HepG2 (cell line): ENCODE data around the gene NYAP1. TPM values are rescaled to one million over a fixed set of nuclear protein-coding genes. Genes with fewer than 3 reads are reported as not detected.
A peak's percentile ranks its signal among the peaks of the same experiment; 100 is the strongest.

Experiments used
- HINFP ChIP-seq: sonication (generic); formaldehyde crosslinking; IDR thresholded peaks from 2 replicates; pipeline ENCODE4 v1.4.0; 2020; ENCODE audit warnings: low read depth, mild to moderate bottlenecking, missing genetic modification reagents
- JUND ChIP-seq: sonication (generic); formaldehyde crosslinking; IDR thresholded peaks from 2 replicates; pipeline ENCODE4 v1.8.0; 2022; ENCODE audit warnings: mild to moderate bottlenecking, missing genetic modification reagents
- MAFF ChIP-seq: IDR thresholded peaks from 2 replicates; pipeline ENCODE4 v1.6.1; 2011; ENCODE audit warnings: low read depth, low read length, improper control_type of control experiment
- MNT ChIP-seq: fragments of 450-650 bp; IDR thresholded peaks from 2 replicates; pipeline ENCODE4 v1.6.1; 2016
- NKX3-1 ChIP-seq: sonication (generic); formaldehyde crosslinking; IDR thresholded peaks from 2 replicates; pipeline ENCODE4 v1.5.0; 2020; ENCODE audit warnings: missing genetic modification reagents
- SOX6 ChIP-seq, 2 experiments: fragments of 450-650 bp in 1 of 2; sonication (generic) in 1 of 2; formaldehyde crosslinking in 1 of 2; IDR thresholded peaks; 2 replicates each; pipeline versions ENCODE4 v1.4.0 to v1.6.1; 2017 to 2020; ENCODE audit warnings: antibody characterized with exemption in 1 of 2, mild to moderate bottlenecking in 1 of 2, missing genetic modification reagents in 1 of 2
- STAT5B ChIP-seq: sonication (generic); formaldehyde crosslinking; IDR thresholded peaks from 2 replicates; pipeline ENCODE4 v1.4.0; 2020; ENCODE audit warnings: missing genetic modification reagents
- TFE3 ChIP-seq: IDR thresholded peaks from 2 replicates; pipeline ENCODE4 v1.6.1; 2016
- YY1 ChIP-seq: IDR thresholded peaks from 2 replicates; pipeline ENCODE4 v1.6.1; 2011; ENCODE audit warnings: low read length, low read depth, moderate library complexity, mild to moderate bottlenecking; ENCODE audit not compliant: insufficient read depth, insufficient replicate concordance
- ZBTB10 ChIP-seq: sonication (generic); formaldehyde crosslinking; IDR thresholded peaks from 2 replicates; pipeline ENCODE4 v1.4.0; 2020; ENCODE audit warnings: missing genetic modification reagents, borderline replicate concordance
- ZMYM2 ChIP-seq: sonication (generic); formaldehyde crosslinking; IDR thresholded peaks from 2 replicates; pipeline ENCODE4 v1.8.0; 2022; ENCODE audit warnings: mild to moderate bottlenecking, missing genetic modification reagents
- ZMYM4 ChIP-seq: sonication (generic); formaldehyde crosslinking; IDR thresholded peaks from 2 replicates; pipeline ENCODE4 v1.8.1; 2023; ENCODE audit warnings: mild to moderate bottlenecking, missing genetic modification reagents
- ZNF280D ChIP-seq: sonication (generic); formaldehyde crosslinking; IDR thresholded peaks from 2 replicates; pipeline ENCODE4 v1.5.1; 2020; ENCODE audit warnings: mild to moderate bottlenecking, missing genetic modification reagents
- ZNF335 ChIP-seq: sonication (generic); formaldehyde crosslinking; IDR thresholded peaks from 2 replicates; pipeline ENCODE4 v1.4.0; 2020; ENCODE audit warnings: missing genetic modification reagents
- ZNF451 ChIP-seq: sonication (generic); formaldehyde crosslinking; IDR thresholded peaks from 2 replicates; pipeline ENCODE4 v1.5.0; 2020; ENCODE audit warnings: mild to moderate bottlenecking, missing genetic modification reagents
- ZNF83 ChIP-seq: sonication (generic); formaldehyde crosslinking; IDR thresholded peaks from 2 replicates; pipeline ENCODE4 v1.4.0; 2020; ENCODE audit warnings: missing genetic modification reagents, mild to moderate bottlenecking, borderline replicate concordance
- polyA plus RNA-seq, 8 experiments: library from polyadenylated mRNA; depleted of rRNA in 3 of 8; stranded (reverse) in 7 of 8; unstranded in 1 of 8; fragments of >200 nt; fragmentation: Illumina TruSeq in 4 of 8; extraction: Trizol in 4 of 8; gene quantifications; 2 replicates each; pipeline versions ENCODE4 v1.2.1 to v1.2.3, GENCODE V29; 2011 to 2016; ENCODE audit warnings: low read depth in 4 of 8, missing spikeins in 1 of 8, mixed read lengths in 1 of 8; ENCODE audit not compliant: insufficient read depth in 1 of 8
- total RNA-seq, 5 experiments: library from RNA; depleted of rRNA; stranded (reverse); fragments of >200 nt; fragmentation: Illumina TruSeq; extraction: Trizol; gene quantifications; 2 replicates each; pipeline ENCODE4 v1.2.3, GENCODE V29; 2016; ENCODE audit warnings: low read depth in 1 of 5

NYAP1 gene
- total and polyA plus RNA-seq, 2 of the 13 experiments (the other 11 are each of a cell fraction or from before 2014, with no cell fraction given): 0.15 to 0.46 TPM

- TF ChIP-seq MNT (peak; percentile 72), ZBTB10 (CRISPR knock-in tag) (peak; percentile 75; the same call in 1 of the 2 replicates), SOX6 (IDR thresholded peaks at IDR 0.05) (peak; percentile 96), SOX6 (CRISPR knock-in tag; IDR thresholded peaks at IDR 0.05) (peak; percentile 100), HINFP (CRISPR knock-in tag) (no peak; the same call in 1 of the 2 replicates), TFE3 (CRISPR knock-in tag) (peak; percentile 94), STAT5B (CRISPR knock-in tag) (no peak), ZMYM4 (peak; percentile 77), NKX3-1 (CRISPR knock-in tag) (0 out of 2 replicates have a peak, but pooled peaks have one; percentile 26), JUND (CRISPR knock-in tag) (peak; percentile 97), ZNF280D (CRISPR knock-in tag) (peak; percentile 91), MAFF (peak; percentile 52; the same call in 1 of the 2 replicates), ZNF451 (CRISPR knock-in tag) (0 out of 2 replicates have a peak, but pooled peaks have one; percentile 20), YY1 (no peak), ZNF83 (no peak), ZMYM2 (CRISPR knock-in tag) (peak; percentile 85), ZNF335 (CRISPR knock-in tag) (peak; percentile 71; the same call in 1 of the 2 replicates)
These were observed 39.1 kb upstream of the NYAP1 start (continued) for GRCh38 chr7:100444311-100445278.
